Skeletal muscle satellite cell (primary cell): ENCODE data around the gene ZNF772.

Experiments
- H3K27me3 ChIP-seq: 2 replicates; pipeline ENCODE4 v1.7.0; 2013; ENCODE audit warnings: low read length; ENCODE audit not compliant: control insufficient read depth, insufficient read depth
- H3K36me3 ChIP-seq: 2 replicates; pipeline ENCODE4 v1.7.0; 2013; ENCODE audit warnings: mild to moderate bottlenecking, control low read depth, low read length; ENCODE audit not compliant: insufficient read depth
- H3K4me1 ChIP-seq: 2 replicates; pipeline ENCODE4 v1.7.0; 2013; ENCODE audit warnings: low read length; ENCODE audit not compliant: control insufficient read depth, insufficient read depth
- H3K4me2 ChIP-seq: 2 replicates; pipeline ENCODE4 v1.7.0; 2013; ENCODE audit warnings: mild to moderate bottlenecking, low read length
- H3K4me3 ChIP-seq: 2 replicates; pipeline ENCODE4 v1.7.0; 2013; ENCODE audit warnings: low read length
- H3K9ac ChIP-seq: 2 replicates; pipeline ENCODE4 v1.7.0; 2013; ENCODE audit warnings: mild to moderate bottlenecking, low read depth, low read length, moderate library complexity
- H3K9me3 ChIP-seq: replicated peaks from 2 replicates; pipeline ENCODE4 v1.7.0; 2013; ENCODE audit warnings: mild to moderate bottlenecking, control low read depth, low read length

The ZNF772 gene

DNA sequence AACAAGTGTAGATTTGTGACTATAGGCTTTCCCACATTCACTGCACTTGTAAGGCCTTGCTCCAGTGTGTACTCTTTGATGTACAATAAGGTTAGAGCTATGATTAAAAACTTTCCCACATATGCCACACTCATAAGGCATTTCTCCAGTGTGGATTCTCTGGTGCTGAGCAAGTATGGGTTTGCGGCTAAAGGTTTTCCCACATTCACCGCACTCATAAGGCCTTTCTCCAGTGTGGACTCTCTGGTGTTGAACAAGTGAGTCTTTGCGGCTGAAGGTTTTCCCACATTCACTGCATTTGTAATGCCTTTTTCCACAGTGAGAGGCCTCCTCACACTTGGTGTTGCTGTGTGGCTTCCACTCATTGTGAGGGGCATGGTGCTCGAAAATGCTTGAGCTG, 3.7 kb downstream of the ZNF772 start:
- peaks cover 5% of the 10 kb centered on the region for H3K4me1 ChIP-seq
- peaks cover 45% of the 10 kb centered on the region for H3K36me3 ChIP-seq
- H3K9ac ChIP-seq, result no peak overlapping the region
- H3K9me3 ChIP-seq, result peaks cover 57% of the 10 kb centered on the region
- H3K27me3 ChIP-seq, result no peaks in the 10 kb centered on the region
- H3K4me2 ChIP-seq, result no peak overlapping the region
- no peak overlapping the region for H3K4me3 ChIP-seq

DNA sequence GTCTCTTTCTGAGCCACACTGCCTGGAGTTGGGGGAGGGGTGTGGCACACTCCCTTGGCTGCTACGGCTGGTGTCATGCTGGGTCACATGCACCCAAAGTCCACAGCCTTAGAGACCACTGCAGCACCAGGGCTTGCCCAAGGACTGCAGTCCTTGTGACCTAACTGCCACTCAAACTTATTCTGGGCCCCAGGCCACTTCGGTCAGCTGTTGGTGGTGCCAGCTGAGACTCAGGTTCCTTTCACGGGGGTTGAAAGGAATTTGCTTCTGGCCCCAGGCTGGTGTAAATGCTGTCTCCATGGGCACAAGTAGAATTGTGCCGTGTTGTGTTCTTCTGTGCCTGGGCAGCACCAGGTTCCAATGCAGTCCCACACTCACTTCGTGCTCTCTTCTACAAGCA, 10.9 kb downstream of the ZNF772 start:
- no peak overlapping the region for H3K4me3 ChIP-seq
- peaks cover 8% of the 10 kb centered on the region for H3K9me3 ChIP-seq
- no peaks in the 10 kb centered on the region for H3K4me1 ChIP-seq
- peaks cover 9% of the 10 kb centered on the region for H3K36me3 ChIP-seq
- H3K27me3 ChIP-seq, result no peaks in the 10 kb centered on the region
- H3K4me2 ChIP-seq, result no peak overlapping the region
- H3K9ac ChIP-seq, result no peak overlapping the region

DNA sequence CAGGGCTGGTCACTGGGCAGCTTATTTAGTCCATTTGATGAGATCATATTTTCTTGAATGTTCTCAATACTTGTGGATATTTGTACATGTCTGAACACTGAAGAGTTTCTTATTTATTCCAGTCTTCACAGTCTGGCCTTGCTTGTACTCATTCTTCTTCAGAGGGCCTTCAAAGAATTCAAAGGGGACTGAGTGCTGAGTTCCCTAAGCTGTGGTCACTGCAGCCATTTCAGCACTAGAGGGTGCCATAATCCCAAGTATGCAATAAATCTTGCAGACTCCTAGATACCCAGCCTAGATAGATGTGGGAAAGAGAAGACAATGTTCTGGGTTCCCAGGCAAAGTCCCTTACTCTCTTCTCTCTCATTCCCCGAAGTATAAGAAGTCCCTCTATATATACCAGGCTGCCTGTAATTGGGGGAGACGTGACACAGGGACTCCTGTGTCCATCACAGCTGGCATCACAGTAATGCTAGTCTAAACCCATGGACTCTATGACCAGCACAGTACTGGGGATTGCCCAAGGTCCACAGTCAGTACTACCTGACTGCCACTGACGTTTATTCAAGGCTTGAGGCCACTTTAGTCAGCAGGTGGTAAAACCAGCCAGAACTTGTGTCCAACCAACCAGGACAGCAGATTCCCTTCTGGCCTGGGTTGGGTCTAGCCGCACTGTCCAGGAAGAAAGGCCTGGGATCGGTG, 11.5 kb downstream of the ZNF772 start:
- Histone ChIP-seq H3K4me3 (no peak overlapping the region), H3K27me3 (no peaks in the 10 kb centered on the region), H3K4me1 (no peaks in the 10 kb centered on the region), H3K36me3 (peaks cover 9% of the 10 kb centered on the region), H3K4me2 (no peak overlapping the region), H3K9ac (no peak overlapping the region), H3K9me3 (peaks cover 2% of the 10 kb centered on the region)

DNA sequence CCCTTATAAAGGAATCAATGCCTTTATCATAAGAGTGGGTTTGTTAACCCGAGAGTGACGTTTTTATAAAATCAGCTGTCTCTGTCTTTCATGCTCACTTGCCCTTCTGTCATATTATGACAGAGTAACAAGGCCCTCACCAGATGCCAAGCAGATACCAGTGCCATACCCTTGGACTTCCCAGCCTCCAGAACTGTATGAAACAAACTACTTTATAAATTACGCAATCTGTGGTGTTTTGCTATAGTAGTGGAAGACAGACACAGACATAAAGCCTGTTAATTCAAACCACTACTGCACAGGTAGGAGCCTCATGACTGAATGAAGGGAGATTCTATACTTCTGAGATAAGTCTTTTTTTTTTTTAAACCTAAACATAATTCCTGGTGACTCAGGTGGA, 25.1 kb downstream of the ZNF772 start:
- Histone ChIP-seq H3K9ac (no peak overlapping the region), H3K36me3 (peaks cover 3% of the 10 kb centered on the region), H3K4me2 (no peak overlapping the region), H3K4me3 (no peak overlapping the region), H3K9me3 (no peaks in the 10 kb centered on the region), H3K27me3 (no peaks in the 10 kb centered on the region), H3K4me1 (no peaks in the 10 kb centered on the region)

DNA sequence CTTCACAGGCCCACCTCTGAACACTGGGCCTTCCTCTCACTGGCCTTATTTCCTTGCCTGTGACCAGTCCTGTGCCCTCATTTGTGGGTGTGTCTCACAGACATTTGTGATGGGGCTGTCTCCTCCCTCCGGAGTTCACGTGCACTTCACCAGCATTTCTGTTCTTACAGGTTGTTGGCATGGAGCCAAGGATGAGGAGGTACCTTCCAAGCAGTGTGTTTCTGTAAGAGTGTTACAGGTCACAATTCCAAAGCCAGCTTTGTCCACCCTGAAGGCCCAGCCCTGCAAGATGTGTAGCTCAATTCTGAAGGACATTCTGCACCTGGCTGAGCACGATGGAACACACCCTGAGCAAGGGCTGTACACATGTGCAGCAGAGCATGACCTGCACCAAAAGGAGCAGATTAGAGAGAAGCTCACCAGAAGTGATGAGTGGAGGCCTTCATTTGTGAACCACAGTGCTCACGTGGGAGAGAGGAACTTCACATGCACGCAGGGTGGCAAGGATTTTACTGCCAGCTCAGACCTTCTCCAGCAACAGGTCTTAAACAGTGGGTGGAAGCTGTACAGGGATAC, 34.2 kb downstream of the ZNF772 start:
- Histone ChIP-seq H3K4me2 (no peak overlapping the region), H3K36me3 (peaks cover 29% of the 10 kb centered on the region), H3K9ac (no peak overlapping the region), H3K4me3 (no peak overlapping the region), H3K9me3 (peaks cover 23% of the 10 kb centered on the region), H3K27me3 (no peaks in the 10 kb centered on the region), H3K4me1 (no peaks in the 10 kb centered on the region)

DNA sequence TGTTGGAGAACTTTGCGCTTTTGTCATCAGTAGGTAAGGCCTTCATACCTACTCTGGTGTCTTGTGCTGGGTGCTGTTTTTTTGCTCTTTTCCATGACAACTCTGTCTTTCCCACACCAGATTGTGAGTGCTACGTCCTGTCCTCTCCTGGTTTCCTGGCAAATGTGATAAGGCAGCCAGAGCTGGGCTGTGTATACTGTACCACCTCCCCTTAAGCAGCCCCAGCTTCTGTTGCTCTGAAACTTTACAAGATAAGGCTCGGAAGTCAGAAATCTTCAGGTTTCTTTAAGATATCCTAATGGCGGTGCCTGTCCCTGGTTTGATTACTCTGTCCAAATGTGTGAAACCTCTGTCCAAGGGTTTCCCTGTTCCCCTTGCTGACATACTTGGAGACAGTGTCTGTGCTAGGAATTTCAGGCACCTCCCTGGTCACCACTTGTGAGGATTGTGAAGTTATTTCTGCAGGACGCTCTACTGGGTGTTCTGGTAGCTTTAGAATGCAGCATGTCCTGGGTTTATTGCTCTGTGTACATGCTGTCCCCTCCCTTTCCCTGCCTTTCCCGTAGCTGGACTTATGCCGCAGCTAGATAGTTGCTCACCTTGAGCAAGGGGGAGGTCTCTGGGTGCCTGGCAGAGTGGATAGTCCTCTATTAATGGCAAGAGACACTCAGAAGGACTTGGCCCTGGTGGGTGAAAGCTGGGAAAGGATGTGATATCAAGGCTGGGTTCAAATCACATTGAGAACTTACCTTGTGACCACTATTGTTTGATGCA, 35.2 kb downstream of the ZNF772 start:
- no peak overlapping the region for H3K9ac ChIP-seq
- no peak overlapping the region for H3K4me2 ChIP-seq
- H3K4me1 ChIP-seq, result peaks cover 3% of the 10 kb centered on the region
- H3K36me3 ChIP-seq, result peaks cover 29% of the 10 kb centered on the region
- H3K9me3 ChIP-seq, result peaks cover 23% of the 10 kb centered on the region
- H3K4me3 ChIP-seq, result no peak overlapping the region
- no peaks in the 10 kb centered on the region for H3K27me3 ChIP-seq

DNA sequence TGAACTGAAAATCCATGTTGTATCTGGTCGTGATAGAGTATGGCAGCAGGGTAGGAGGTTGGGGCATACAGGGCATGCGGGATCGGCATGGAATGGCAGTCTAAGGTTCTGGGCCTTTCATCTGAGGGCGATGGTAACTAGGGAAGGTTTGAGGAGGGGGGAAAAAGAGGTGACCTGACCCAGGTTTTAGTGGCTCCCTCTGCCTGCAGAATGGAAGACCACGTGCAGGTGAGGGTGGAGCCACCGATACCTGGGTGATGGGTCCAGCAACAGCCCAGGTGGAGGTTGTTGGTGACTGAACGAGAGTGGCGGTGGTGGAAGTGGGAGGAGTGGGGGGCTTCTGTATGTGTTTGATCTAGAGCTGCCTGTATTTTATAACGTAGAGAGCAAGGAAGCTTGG, 38.4 kb downstream of the ZNF772 start:
- peaks cover 15% of the 10 kb centered on the region for H3K36me3 ChIP-seq

DNA sequence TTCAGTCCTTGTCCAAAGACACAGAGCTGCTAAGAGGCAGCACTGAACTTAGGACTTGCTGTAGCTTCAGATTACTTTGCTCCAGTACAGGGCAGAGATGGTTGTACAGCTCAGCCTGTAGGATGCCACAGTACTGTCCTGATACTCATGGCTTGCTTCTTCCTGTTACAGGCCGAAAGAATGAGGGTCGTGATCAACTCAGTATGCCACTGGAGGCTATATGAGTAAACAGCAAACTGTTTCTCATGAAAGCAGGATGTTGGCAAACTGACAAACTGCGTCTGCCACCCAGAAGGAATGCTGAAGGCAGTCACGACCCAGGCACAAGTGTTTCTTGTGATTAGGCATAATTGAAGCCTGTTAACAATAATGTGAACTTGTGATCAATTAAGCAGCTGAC, 39.4 kb downstream of the ZNF772 start:
- Histone ChIP-seq H3K4me3 (no peak overlapping the region), H3K9me3 (no peaks in the 10 kb centered on the region), H3K4me2 (no peak overlapping the region), H3K36me3 (peaks cover 5% of the 10 kb centered on the region), H3K9ac (no peak overlapping the region), H3K4me1 (peaks cover 11% of the 10 kb centered on the region), H3K27me3 (no peaks in the 10 kb centered on the region)

More for the DNA sequence above, 38.4 kb downstream of the ZNF772 start:
- Histone ChIP-seq H3K9ac (no peak overlapping the region), H3K4me3 (no peak overlapping the region), H3K4me2 (no peak overlapping the region), H3K9me3 (peaks cover 6% of the 10 kb centered on the region), H3K27me3 (no peaks in the 10 kb centered on the region), H3K4me1 (peaks cover 11% of the 10 kb centered on the region)

DNA sequence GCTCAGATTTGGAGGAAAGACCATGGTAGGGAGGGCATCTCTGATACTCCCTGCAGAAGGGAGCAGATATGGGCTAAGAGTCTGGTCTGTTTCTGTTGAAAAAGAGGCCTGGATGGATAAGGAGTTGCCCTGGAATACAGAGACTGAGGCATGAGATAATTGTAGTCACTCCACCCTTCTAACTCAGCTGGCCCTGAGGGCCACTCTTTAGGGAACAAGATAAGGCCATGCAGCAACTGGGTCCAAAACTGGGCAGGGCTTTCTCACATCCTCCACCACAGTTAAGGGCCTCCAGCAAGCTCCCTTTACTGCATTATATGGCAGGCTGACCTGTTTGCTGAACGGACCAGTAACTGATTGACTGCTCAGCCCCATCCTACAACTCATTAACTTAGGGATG, 40.9 kb downstream of the ZNF772 start:
- peak overlapping the region; percentile 79 for H3K9ac ChIP-seq
- H3K27me3 ChIP-seq, result no peaks in the 10 kb centered on the region
- H3K4me3 ChIP-seq, result peak overlapping the region; percentile 85
- peaks cover 11% of the 10 kb centered on the region for H3K4me1 ChIP-seq
- H3K36me3 ChIP-seq, result no peaks in the 10 kb centered on the region
- H3K9me3 ChIP-seq, result no peaks in the 10 kb centered on the region
- peak overlapping the region; percentile 85 for H3K4me2 ChIP-seq

DNA sequence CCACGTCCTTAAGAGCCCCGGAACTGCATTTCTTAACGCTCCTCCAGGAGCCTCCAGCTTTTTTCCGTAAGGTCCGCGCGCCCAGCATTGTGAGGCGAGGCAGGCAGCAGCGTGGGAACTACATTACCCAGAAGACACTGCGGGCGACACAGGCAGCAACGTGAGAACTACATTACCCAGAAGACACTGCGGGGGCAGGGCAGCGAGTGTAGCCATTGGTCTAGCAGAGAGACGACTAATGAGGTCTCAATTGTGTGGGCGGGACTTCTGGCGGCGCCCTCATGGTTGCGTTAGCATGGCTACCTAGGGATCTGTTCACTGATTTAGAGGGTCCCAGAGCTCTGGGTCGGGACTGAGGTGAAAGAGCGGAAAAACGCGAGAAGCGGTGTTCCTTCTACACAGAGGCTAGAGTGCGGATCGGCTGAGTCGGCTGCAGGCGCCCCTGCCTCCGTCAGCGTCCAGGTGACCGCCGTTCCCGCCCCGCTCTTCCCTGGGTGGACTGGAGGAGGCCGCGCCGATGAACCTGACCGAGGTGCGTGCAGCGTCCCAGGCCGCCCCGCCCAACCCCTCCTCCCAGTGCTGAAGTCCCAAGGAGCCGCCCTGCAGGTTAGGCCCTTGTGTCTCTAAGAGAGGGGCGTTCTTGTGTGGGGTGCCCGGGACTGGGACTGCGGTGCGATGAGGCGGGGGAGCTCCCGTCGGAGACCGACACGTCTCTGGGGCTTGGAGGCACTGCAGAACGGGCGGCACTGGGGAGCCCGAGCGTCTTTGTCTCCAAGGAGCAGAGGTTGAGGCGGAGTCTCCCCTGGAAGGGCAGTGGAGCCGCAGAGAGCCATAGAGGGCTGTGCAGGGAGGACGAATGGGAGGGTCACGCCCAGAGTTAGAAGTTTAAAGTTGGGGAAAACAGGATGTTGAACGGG, 42.0 kb downstream of the ZNF772 start, which contains the start of gene ZNF749:
Gene ZNF749, plus strand, starts transcription at position 264 of the 917 bp plus-strand sequence. Its CDS starts 254 bp downstream, at position 518.
- Histone ChIP-seq H3K36me3 (no peaks in the 10 kb centered on the region), H3K9ac (peak within 1 kb of the TSS; percentile 79), H3K4me1 (peaks cover 11% of the 10 kb centered on the region), H3K27me3 (no peaks in the 10 kb centered on the region), H3K9me3 (no peaks in the 10 kb centered on the region), H3K4me2 (peak within 1 kb of the TSS; percentile 85), H3K4me3 (peak within 1 kb of the TSS; percentile 85)
